Skeletal muscle tissue (tissue), 4 donors: ENCODE results near the gene TMIGD3. TPM values are rescaled to one million over a fixed set of nuclear protein-coding genes. Genes with fewer than 3 reads are reported as not detected.

ENCODE experiments used
- H3K27ac ChIP-seq: one replicate; pipeline ENCODE4 v1.7.0; 2013; ENCODE audit warnings: mild to moderate bottlenecking, low read depth, low read length, inconsistent platforms
- H3K27me3 ChIP-seq, 3 donors: one replicate each; pipeline ENCODE4 v1.7.0; 2013; ENCODE audit warnings: low read length in 3 of 3; ENCODE audit not compliant: control insufficient read depth in 3 of 3, insufficient read depth in 3 of 3
- H3K36me3 ChIP-seq, 3 donors: one replicate each; pipeline ENCODE4 v1.7.0; 2013; ENCODE audit warnings: low read length in 3 of 3; ENCODE audit not compliant: control insufficient read depth in 3 of 3, insufficient read depth in 3 of 3
- H3K4me1 ChIP-seq, 3 donors: one replicate each; pipeline ENCODE4 v1.7.0; 2013; ENCODE audit warnings: low read length in 3 of 3, mild to moderate bottlenecking in 3 of 3; ENCODE audit not compliant: control insufficient read depth in 3 of 3, insufficient read depth in 3 of 3
- H3K4me3 ChIP-seq, 3 donors: one replicate each; pipeline ENCODE4 v1.7.0; 2013; ENCODE audit warnings: low read length in 3 of 3
- H3K9ac ChIP-seq, 3 donors: one replicate each; pipeline ENCODE4 v1.7.0; 2013; ENCODE audit warnings: low read length in 3 of 3, mild to moderate bottlenecking in 3 of 3, moderate library complexity in 2 of 3, low read depth in 1 of 3
- H3K9me3 ChIP-seq, 3 donors: one replicate each; pipeline ENCODE4 v1.7.0; 2013; ENCODE audit warnings: low read length in 3 of 3; ENCODE audit not compliant: control insufficient read depth in 3 of 3
- total RNA-seq: library from RNA; depleted of rRNA; stranded (reverse); fragments of >200 nt; gene quantifications from one replicate; pipeline ENCODE4 v1.2.3, GENCODE V29; 2014
- donor health status: Osteomylitis.

Gene TMIGD3
- total RNA-seq, 1 donor from 2014 or later: 1.6 TPM

GRCh38 chr1:111511370-111511769 lies 7.9 kb upstream of the TMIGD3 start:
- Histone ChIP-seq H3K4me1 (peaks cover 38 to 46% (median 39%) of the 10 kb centered on the region in 3 donors), H3K27me3 (peaks cover 0 to 8% (median 4%) of the 10 kb centered on the region in 3 donors), H3K9ac (no peak overlapping the region), H3K9me3 (no peaks in the 10 kb centered on the region), H3K27ac (no peak overlapping the region), H3K36me3 (no peaks in the 10 kb centered on the region), H3K4me3 (no peak overlapping the region)

- peaks cover 24 to 36% (median 27%) of the 10 kb centered on the region in 3 donors for H3K4me1 ChIP-seq
- no peak overlapping the region for H3K9ac ChIP-seq
These were observed 6.6 kb upstream of the TMIGD3 start for GRCh38 chr1:111509997-111510375.

GRCh38 chr1:111507411-111508201 lies 4.2 kb upstream of the TMIGD3 start:
- no peaks in the 10 kb centered on the region for H3K36me3 ChIP-seq
- H3K9ac ChIP-seq: peak overlapping the region; percentile 73 to 89 (median 88)
- H3K9me3 ChIP-seq: no peaks in the 10 kb centered on the region
- peak overlapping the region; percentile 53 to 75 (median 56) for H3K4me3 ChIP-seq
- peaks cover 24 to 38% (median 25%) of the 10 kb centered on the region in 3 donors for H3K4me1 ChIP-seq
- peak overlapping the region; percentile 88 for H3K27ac ChIP-seq
- H3K27me3 ChIP-seq: no peaks in the 10 kb centered on the region

More at GRCh38 chr1:111509997-111510375, 6.6 kb upstream of the TMIGD3 start:
- H3K27ac ChIP-seq: peak overlapping the region; percentile 20
- no peaks in the 10 kb centered on the region for H3K27me3 ChIP-seq
- H3K9me3 ChIP-seq: no peaks in the 10 kb centered on the region
- H3K36me3 ChIP-seq: no peaks in the 10 kb centered on the region
- no peak overlapping the region for H3K4me3 ChIP-seq

DNA sequence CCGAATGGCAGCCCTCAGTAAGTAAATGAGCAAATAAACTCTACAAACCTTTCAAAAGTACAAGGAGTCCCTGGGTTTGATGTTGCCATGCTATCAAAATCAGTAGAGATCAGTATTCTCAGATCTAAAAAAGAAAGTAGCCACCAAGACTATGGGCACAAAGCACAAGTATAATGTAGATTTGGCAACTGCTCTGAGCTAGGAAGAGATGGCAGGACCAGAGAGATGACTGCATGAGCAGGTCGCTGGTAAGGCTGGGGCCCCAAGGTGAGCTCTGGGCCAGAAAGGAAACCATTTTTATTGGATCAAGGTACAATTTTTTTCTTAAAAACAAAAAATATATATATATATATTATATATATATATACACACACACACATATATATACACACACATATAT lies 3.1 kb upstream of the TMIGD3 start:
- Histone ChIP-seq H3K27me3 (no peaks in the 10 kb centered on the region), H3K9me3 (no peaks in the 10 kb centered on the region), H3K9ac (no peak overlapping the region), H3K36me3 (no peaks in the 10 kb centered on the region), H3K4me3 (no peak overlapping the region), H3K4me1 (peaks cover 24 to 38% (median 25%) of the 10 kb centered on the region in 3 donors), H3K27ac (no peak overlapping the region)

DNA sequence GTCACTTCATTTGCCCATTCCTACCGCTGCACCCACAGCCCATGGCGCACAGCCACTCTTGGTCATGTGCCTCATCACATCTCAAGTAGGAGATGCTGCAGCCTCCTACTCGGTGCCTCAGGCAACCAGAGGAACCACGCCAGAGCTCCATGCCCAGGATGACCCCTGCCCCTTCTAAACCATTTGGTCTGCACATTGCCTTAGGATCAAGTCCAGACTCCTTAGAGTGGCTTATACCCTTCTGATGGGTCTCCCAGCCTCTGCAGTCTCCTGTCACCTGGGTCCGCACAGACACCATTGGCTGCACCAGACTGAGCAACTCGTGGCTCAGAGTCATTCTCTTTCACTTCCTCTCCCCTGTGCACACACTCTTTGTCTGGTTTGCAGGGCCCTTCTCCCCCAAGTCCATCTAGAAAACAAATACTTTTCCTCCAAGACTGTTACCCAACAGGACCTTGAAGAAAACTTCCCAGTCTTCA lies 2.2 kb upstream of the TMIGD3 start:
- H3K9me3 ChIP-seq: no peaks in the 10 kb centered on the region
- no peak overlapping the region for H3K4me3 ChIP-seq
- H3K9ac ChIP-seq: no peak overlapping the region
- peak overlapping the region; percentile 3 for H3K27ac ChIP-seq
- peaks cover 24 to 38% (median 25%) of the 10 kb centered on the region in 3 donors for H3K4me1 ChIP-seq
- H3K27me3 ChIP-seq: no peaks in the 10 kb centered on the region
- H3K36me3 ChIP-seq: no peaks in the 10 kb centered on the region

GRCh38 chr1:111504097-111504496 lies 664 bp upstream of the TMIGD3 start:
- H3K4me3 ChIP-seq: no peak overlapping the region
- no peak overlapping the region for H3K9ac ChIP-seq
- H3K27me3 ChIP-seq: no peaks in the 10 kb centered on the region
- H3K27ac ChIP-seq: no peak overlapping the region
- no peaks in the 10 kb centered on the region for H3K36me3 ChIP-seq
- H3K9me3 ChIP-seq: no peaks in the 10 kb centered on the region
- H3K4me1 ChIP-seq: peaks cover 17 to 29% (median 18%) of the 10 kb centered on the region in 3 donors

GRCh38 chr1:111501645-111502044 lies 1.8 kb downstream of the TMIGD3 start:
- H3K9ac ChIP-seq: no peak overlapping the region
- no peak overlapping the region for H3K4me3 ChIP-seq
- no peak overlapping the region for H3K27ac ChIP-seq
- H3K9me3 ChIP-seq: no peaks in the 10 kb centered on the region
- H3K4me1 ChIP-seq: peaks cover 0 to 11% (median 0%) of the 10 kb centered on the region in 3 donors
- no peaks in the 10 kb centered on the region for H3K27me3 ChIP-seq
- H3K36me3 ChIP-seq: no peaks in the 10 kb centered on the region

GRCh38 chr1:111499026-111499785 lies 4.2 kb downstream of the TMIGD3 start:
- Histone ChIP-seq H3K27ac (no peak overlapping the region), H3K4me3 (no peak overlapping the region), H3K4me1 (peaks cover 0 to 7% (median 0%) of the 10 kb centered on the region in 3 donors), H3K9me3 (no peaks in the 10 kb centered on the region), H3K9ac (no peak overlapping the region), H3K36me3 (no peaks in the 10 kb centered on the region), H3K27me3 (no peaks in the 10 kb centered on the region)

DNA sequence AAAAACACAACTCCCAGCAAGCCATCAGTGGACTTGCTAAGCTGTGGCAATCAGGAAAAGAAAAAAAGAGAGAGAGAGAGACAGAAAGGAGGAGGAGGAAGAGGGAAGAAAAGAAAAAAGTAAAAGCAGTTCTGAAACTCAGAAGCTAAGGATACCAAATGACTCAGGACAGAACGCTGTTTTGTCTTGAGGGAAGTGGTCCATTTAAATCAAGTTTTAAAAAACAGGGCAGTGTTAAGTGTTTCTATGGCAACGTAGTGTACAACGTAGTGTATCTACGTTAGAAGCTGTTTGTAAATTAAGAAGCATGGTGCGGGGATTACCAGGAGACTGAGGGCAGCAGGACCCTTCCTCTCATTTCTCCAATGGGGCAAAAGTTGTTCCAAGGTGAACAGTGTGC lies 5.8 kb downstream of the TMIGD3 start:
- H3K4me3 ChIP-seq: no peak overlapping the region

GRCh38 chr1:111496398-111496797 lies 7.0 kb downstream of the TMIGD3 start:
- no peaks in the 10 kb centered on the region for H3K36me3 ChIP-seq
- H3K27me3 ChIP-seq: no peaks in the 10 kb centered on the region
- no peak overlapping the region for H3K27ac ChIP-seq
- no peak overlapping the region for H3K4me3 ChIP-seq
- no peak overlapping the region for H3K9ac ChIP-seq
- no peaks in the 10 kb centered on the region for H3K9me3 ChIP-seq
- peaks cover 0 to 4% (median 0%) of the 10 kb centered on the region in 3 donors for H3K4me1 ChIP-seq

More for the DNA sequence above, 5.8 kb downstream of the TMIGD3 start:
- no peak overlapping the region for H3K9ac ChIP-seq
- no peaks in the 10 kb centered on the region for H3K9me3 ChIP-seq
- no peaks in the 10 kb centered on the region for H3K27me3 ChIP-seq
- H3K27ac ChIP-seq: no peak overlapping the region
- peaks cover 0 to 4% (median 0%) of the 10 kb centered on the region in 3 donors for H3K4me1 ChIP-seq
- H3K36me3 ChIP-seq: no peaks in the 10 kb centered on the region
